HCT116 (cell line): Measurements from ENCODE around the gene LAD1.

ENCODE experiments used
- CEBPB ChIP-seq: IDR thresholded peaks from 2 replicates; pipeline ENCODE4 v1.6.1; 2012; ENCODE audit warnings: low read depth
- POLR2A ChIP-seq: IDR thresholded peaks from 2 replicates; pipeline ENCODE4 v1.7.0; 2011; ENCODE audit warnings: borderline replicate concordance; ENCODE audit not compliant: insufficient read depth, insufficient read length; ENCODE audit errors: extremely low read depth
- POLR2AphosphoS5 ChIP-seq: IDR thresholded peaks from 2 replicates; pipeline ENCODE4 v1.6.1; 2011; ENCODE audit warnings: mild to moderate bottlenecking, low read depth, low read length, moderate library complexity
- TF ChIP-seq, protein P1 (sequence below), 3 experiments: fragments of 200-600 bp in 1 of 3; sonication (generic) in 1 of 3; IDR thresholded peaks in 2 of 3; conservative IDR thresholded peaks in 1 of 3; 2 replicates each; pipeline ENCODE4 v1.5.1; 2012 to 2017; ENCODE audit warnings: low read depth in 2 of 3, low read length in 2 of 3, antibody characterized with exemption in 1 of 3, borderline replicate concordance in 1 of 3, control low read depth in 1 of 3, mild to moderate bottlenecking in 1 of 3, mixed read lengths in 1 of 3, mixed run types in 1 of 3, moderate library complexity in 1 of 3; ENCODE audit not compliant: insufficient read depth in 1 of 3

DNA sequence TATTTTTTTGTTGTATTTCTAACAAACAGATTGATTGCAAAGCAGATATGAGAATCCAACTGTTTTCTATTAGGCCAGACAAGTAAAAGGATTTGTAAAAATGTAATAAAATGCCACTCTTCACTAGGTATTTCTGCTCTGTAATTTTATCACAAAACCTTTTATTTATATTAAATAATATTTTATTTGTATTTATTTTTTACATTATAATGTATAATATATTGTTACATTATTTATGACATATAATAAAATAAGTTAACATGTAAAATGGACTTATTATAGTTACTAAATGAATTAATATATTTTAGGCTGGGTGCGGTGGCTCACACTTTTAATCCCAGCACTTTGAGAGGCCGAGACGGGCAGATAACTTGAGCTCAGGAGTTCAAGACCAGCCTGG lies 35.1 kb upstream of the LAD1 start:
- TF ChIP-seq, protein P1, sequence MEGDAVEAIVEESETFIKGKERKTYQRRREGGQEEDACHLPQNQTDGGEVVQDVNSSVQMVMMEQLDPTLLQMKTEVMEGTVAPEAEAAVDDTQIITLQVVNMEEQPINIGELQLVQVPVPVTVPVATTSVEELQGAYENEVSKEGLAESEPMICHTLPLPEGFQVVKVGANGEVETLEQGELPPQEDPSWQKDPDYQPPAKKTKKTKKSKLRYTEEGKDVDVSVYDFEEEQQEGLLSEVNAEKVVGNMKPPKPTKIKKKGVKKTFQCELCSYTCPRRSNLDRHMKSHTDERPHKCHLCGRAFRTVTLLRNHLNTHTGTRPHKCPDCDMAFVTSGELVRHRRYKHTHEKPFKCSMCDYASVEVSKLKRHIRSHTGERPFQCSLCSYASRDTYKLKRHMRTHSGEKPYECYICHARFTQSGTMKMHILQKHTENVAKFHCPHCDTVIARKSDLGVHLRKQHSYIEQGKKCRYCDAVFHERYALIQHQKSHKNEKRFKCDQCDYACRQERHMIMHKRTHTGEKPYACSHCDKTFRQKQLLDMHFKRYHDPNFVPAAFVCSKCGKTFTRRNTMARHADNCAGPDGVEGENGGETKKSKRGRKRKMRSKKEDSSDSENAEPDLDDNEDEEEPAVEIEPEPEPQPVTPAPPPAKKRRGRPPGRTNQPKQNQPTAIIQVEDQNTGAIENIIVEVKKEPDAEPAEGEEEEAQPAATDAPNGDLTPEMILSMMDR (IDR thresholded peaks at IDR 0.05 in 2 of 3, conservative IDR thresholded peaks at IDR 0.05 in 1 of 3; ENCODE audit: borderline replicate concordance in 1 of 3, insufficient read depth in 1 of 3, low read depth in 2 of 3, low read length in 2 of 3): no peak
- no peak for TF ChIP-seq CEBPB
- TF ChIP-seq POLR2AphosphoS5: no peak
- no peak for TF ChIP-seq POLR2A
